ENCODE results near the gene PHF21B. TPM values are rescaled to one million over a fixed set of nuclear protein-coding genes. Genes with fewer than 3 reads are reported as not detected.
"Not testable (repeated sequence)": the region's sequence is repeated elsewhere in the genome, so short reads cannot be mapped to it uniquely, and the experiment has no call there.

Gene PHF21B
- total RNA-seq, 4 donors from 2014 or later = 0.17 to 0.62 TPM; not detected in 2

GRCh38 chr22:45053094-45053493 is 43.3 kb upstream of the PHF21B start:
- DNase-seq (ENCODE audit: low spot score in 2 of 2) = no peak
- intact Hi-C loops (cut with DNase I; ENCODE audit: low total_unique reads) = no loop called here
- 68 to 74% methylated on average over 1 of the region's 1 CpG for WGBS, 2 donors
- TF ChIP-seq POLR2A (IDR thresholded peaks at IDR 0.05) (no peak), CTCF (IDR thresholded peaks at IDR 0.05) (no peak)
- H3K4me3 ChIP-seq (ENCODE audit: low read depth, poor library complexity, severe bottlenecking) = no peak overlapping the region

GRCh38 chr22:45052665-45053064 is 42.9 kb upstream of the PHF21B start:
- DNase-seq (ENCODE audit: low spot score in 2 of 2); intact Hi-C loops (cut with DNase I; ENCODE audit: low total_unique reads); H3K4me3 ChIP-seq (ENCODE audit: low read depth, poor library complexity, severe bottlenecking): not testable (repeated sequence)
- 39 to 44% methylated on average over 3 of the region's 3 CpGs for WGBS, 2 donors

GRCh38 chr22:45051946-45052345 is 42.1 kb upstream of the PHF21B start:
- intact Hi-C loops (cut with DNase I; ENCODE audit: low total_unique reads) = no loop called here
- DNase-seq (ENCODE audit: low spot score in 2 of 2) = no peak
- 90 to 93% methylated on average over 10 of the region's 10 CpGs for WGBS, 2 donors
- TF ChIP-seq CTCF (IDR thresholded peaks at IDR 0.05) (no peak), POLR2A (IDR thresholded peaks at IDR 0.05) (no peak)
- no peak overlapping the region for H3K4me3 ChIP-seq (ENCODE audit: low read depth, poor library complexity, severe bottlenecking)

GRCh38 chr22:45051419-45051818 is 41.6 kb upstream of the PHF21B start:
- no peak for TF ChIP-seq CTCF (IDR thresholded peaks at IDR 0.05)
- TF ChIP-seq POLR2A (IDR thresholded peaks at IDR 0.05) = no peak
- WGBS, 2 donors = 83 to 90% methylated on average over 8 of the region's 8 CpGs
- no peak for DNase-seq (ENCODE audit: low spot score in 2 of 2)
- intact Hi-C loops (cut with DNase I; ENCODE audit: low total_unique reads) = no loop called here
- H3K4me3 ChIP-seq (ENCODE audit: low read depth, poor library complexity, severe bottlenecking) = no peak overlapping the region

GRCh38 chr22:45047260-45047659 is 37.5 kb upstream of the PHF21B start:
- no peak overlapping the region for H3K4me3 ChIP-seq (ENCODE audit: low read depth, poor library complexity, severe bottlenecking)
- intact Hi-C loops (cut with DNase I; ENCODE audit: low total_unique reads) = no loop called here
- TF ChIP-seq CTCF (IDR thresholded peaks at IDR 0.05) = no peak
- TF ChIP-seq POLR2A (IDR thresholded peaks at IDR 0.05) = no peak
- no peak for DNase-seq (ENCODE audit: low spot score in 2 of 2)
- WGBS, 2 donors = 21 to 33% methylated on average over 6 of the region's 6 CpGs

- TF ChIP-seq POLR2A (IDR thresholded peaks at IDR 0.05) (no peak), CTCF (IDR thresholded peaks at IDR 0.05) (no peak)
- WGBS, 2 donors = 37 to 57% methylated on average over 7 of the region's 7 CpGs
- intact Hi-C loops (cut with DNase I; ENCODE audit: low total_unique reads) = no loop called here
- DNase-seq (ENCODE audit: low spot score in 2 of 2) = no peak
- H3K4me3 ChIP-seq (ENCODE audit: low read depth, poor library complexity, severe bottlenecking) = no peak overlapping the region
Observed at GRCh38 chr22:45045208-45045607, 35.4 kb upstream of the PHF21B start.
